ENCODE measurements around the gene JAZF1. TPM values are rescaled to one million over a fixed set of nuclear protein-coding genes. Genes with fewer than 3 reads are reported as not detected.
"Not testable (repeated sequence)": the region's sequence is repeated elsewhere in the genome, so short reads cannot be mapped to it uniquely, and the experiment has no call there.

Gene JAZF1
- total RNA-seq, 1 experiment from 2014 or later, result 5.6 TPM

- DNase-seq (ENCODE audit: low read depth), result no peak
Measured at GRCh38 chr7:28042721-28043120, 137.9 kb downstream of the JAZF1 start.

GRCh38 chr7:28041508-28042314 is 138.9 kb downstream of the JAZF1 start:
- DNase-seq (ENCODE audit: low read depth), result peak; percentile 94

- peak; percentile 40 for DNase-seq (ENCODE audit: low read depth)
Measured at GRCh38 chr7:28038175-28038797, 142.3 kb downstream of the JAZF1 start.

GRCh38 chr7:28037220-28038010 is 143.2 kb downstream of the JAZF1 start:
- DNase-seq (ENCODE audit: low read depth), result peak; percentile 99

GRCh38 chr7:28036696-28037095 is 143.9 kb downstream of the JAZF1 start:
- peak; percentile 38 for DNase-seq (ENCODE audit: low read depth)

GRCh38 chr7:28033386-28033785 is 147.2 kb downstream of the JAZF1 start:
- DNase-seq (ENCODE audit: low read depth), result no peak

GRCh38 chr7:28032738-28033380 is 147.7 kb downstream of the JAZF1 start:
- DNase-seq (ENCODE audit: low read depth), result no peak

GRCh38 chr7:28029051-28029450 is 151.5 kb downstream of the JAZF1 start:
- DNase-seq (ENCODE audit: low read depth), result no peak

- no peak for DNase-seq (ENCODE audit: low read depth)
Measured at GRCh38 chr7:28028471-28028870, 152.1 kb downstream of the JAZF1 start.

- DNase-seq (ENCODE audit: low read depth), result no peak
Measured at GRCh38 chr7:28026237-28026636, 154.4 kb downstream of the JAZF1 start.

- no peak for DNase-seq (ENCODE audit: low read depth)
Measured at GRCh38 chr7:28024786-28025334, 155.7 kb downstream of the JAZF1 start.

GRCh38 chr7:28020302-28020940 is 160.2 kb downstream of the JAZF1 start:
- DNase-seq (ENCODE audit: low read depth), result peak; percentile 88

GRCh38 chr7:28018856-28019465 is 161.6 kb downstream of the JAZF1 start:
- no peak for DNase-seq (ENCODE audit: low read depth)

GRCh38 chr7:28018446-28018845 is 162.1 kb downstream of the JAZF1 start:
- DNase-seq (ENCODE audit: low read depth), result peak; percentile 75

GRCh38 chr7:28018020-28018419 is 162.6 kb downstream of the JAZF1 start:
- no peak for DNase-seq (ENCODE audit: low read depth)

- peak; percentile 52 for DNase-seq (ENCODE audit: low read depth)
Measured at GRCh38 chr7:28017372-28017771, 163.2 kb downstream of the JAZF1 start.

- no peak for DNase-seq (ENCODE audit: low read depth)
Measured at GRCh38 chr7:28016297-28016696, 164.3 kb downstream of the JAZF1 start.

GRCh38 chr7:28015169-28015568 is 165.4 kb downstream of the JAZF1 start:
- DNase-seq (ENCODE audit: low read depth), result no peak

GRCh38 chr7:28014340-28014739 is 166.3 kb downstream of the JAZF1 start:
- not testable (repeated sequence) for DNase-seq (ENCODE audit: low read depth)

GRCh38 chr7:28013441-28013840 is 167.2 kb downstream of the JAZF1 start:
- DNase-seq (ENCODE audit: low read depth), result no peak

GRCh38 chr7:28013019-28013418 is 167.6 kb downstream of the JAZF1 start:
- no peak for DNase-seq (ENCODE audit: low read depth)

Data from LHCN-M2 (cell line).